HG03565 (cell line): Measurements from ENCODE around the gene RXRA.

Source experiments
- ATAC-seq: cut with Tn5 transposase; IDR thresholded peaks from one replicate; pipeline ENCODE4 v1.9.1; 2021; ENCODE audit warnings: mild to moderate bottlenecking, moderate library complexity; ENCODE audit not compliant: unreplicated experiment

The RXRA gene

DNA sequence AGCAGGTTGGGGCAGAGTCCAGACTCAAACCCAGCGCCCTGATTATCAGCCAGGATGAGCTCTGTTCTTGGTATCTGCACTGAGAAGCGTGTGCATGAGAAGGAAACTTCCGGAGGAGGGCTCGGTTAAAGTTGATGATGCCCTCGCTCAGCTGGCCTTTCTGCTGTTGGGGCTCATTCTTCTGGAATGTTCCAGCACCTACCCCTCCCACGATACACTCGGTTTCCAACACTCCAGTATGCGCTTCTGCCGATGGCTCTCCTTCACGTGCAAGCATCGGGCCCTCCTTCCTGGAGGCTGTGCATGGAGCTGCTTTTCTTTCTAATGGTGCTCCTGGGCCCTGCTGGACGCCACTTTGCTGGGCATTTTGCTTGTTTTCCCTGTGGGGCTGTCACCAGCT, 134.0 kb downstream of the RXRA start:
- no peak for ATAC-seq

DNA sequence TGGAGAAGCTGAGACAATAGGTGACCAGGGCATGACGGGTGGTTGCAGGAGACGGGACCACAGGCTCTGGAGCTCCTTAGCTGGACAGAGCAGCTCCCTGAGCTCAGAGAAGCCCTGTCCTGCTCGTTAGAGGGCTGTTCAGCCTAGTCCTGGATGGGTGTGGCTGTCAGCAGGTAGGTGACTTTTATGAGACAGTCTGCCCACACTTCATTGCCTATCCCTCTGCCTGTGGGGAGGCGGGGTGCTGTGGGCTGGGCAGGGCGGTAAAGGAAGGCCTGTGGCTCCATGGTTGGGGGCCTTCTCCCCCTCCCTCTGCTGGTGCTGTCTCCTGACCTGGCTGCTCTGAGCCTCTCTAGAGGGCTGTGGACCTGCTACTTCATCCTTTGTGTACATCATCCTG, 134.6 kb downstream of the RXRA start:
- no peak for ATAC-seq

DNA sequence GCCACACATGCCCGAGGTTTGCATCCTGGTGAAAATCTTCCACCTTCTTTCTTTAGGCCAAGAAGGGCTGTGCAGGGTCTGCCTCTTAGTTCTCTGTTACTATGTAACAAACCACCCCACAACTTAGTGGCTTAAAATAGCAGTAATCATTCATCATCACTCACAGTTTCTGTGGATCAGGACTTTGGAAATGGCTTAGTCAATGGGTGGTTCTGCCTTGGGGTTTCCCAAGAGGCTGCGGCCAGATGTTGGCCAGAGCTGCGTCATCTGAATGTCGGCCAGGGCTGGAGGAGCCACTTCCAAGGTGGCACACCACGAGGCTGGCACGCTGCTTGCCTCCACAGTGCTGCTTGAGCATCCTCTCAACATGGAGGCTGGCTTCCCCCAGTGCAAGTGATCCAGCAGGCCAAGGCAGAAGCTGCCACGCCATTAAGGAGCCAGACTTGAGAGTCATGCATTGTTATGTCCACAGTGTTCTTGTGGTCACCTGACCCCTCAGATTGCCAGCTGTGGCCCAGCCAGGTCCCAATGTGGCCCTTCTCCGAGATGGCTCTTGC, 135.2 kb downstream of the RXRA start:
- ATAC-seq: no peak

DNA sequence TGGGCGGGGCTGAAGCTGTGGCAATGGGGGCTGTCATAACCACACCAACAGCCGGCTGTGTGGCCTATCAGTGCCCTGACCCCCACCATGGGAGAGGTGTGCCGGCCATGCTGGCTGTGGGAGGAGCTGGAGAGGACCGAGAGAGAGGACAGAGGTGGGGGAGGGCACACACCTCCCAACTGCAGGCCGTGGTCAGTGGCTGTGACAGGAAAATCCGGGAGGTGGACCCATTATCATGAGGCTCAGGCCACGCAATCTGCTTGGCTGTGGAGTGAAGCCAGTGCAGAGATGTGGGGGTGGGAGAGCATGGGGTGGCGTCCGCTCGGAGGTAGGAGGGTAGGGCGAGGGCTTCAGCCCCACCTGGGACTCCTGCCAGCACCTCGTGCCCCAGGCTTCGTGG, 136.1 kb downstream of the RXRA start:
- ATAC-seq: no peak

DNA sequence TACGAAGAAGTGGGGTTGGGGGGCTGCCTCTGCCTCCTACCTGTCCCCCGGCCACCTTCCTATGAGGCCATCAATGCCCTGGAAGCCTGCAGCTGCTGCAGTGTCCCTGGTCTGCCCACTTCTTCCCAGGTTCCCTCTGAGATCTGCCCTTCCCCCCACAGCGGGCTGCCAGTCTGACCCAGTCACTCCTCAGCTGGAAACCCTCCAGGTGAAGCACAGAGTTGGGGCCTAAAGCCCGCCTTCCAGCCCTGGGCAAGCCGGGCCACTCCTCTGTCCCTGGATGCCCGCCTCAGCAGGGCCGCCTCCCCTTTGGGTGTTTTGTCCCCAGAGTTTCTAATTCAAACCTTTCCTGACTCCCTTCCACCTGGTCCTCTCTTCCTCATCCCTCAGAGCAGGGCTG, 137.0 kb downstream of the RXRA start:
- ATAC-seq: no peak

DNA sequence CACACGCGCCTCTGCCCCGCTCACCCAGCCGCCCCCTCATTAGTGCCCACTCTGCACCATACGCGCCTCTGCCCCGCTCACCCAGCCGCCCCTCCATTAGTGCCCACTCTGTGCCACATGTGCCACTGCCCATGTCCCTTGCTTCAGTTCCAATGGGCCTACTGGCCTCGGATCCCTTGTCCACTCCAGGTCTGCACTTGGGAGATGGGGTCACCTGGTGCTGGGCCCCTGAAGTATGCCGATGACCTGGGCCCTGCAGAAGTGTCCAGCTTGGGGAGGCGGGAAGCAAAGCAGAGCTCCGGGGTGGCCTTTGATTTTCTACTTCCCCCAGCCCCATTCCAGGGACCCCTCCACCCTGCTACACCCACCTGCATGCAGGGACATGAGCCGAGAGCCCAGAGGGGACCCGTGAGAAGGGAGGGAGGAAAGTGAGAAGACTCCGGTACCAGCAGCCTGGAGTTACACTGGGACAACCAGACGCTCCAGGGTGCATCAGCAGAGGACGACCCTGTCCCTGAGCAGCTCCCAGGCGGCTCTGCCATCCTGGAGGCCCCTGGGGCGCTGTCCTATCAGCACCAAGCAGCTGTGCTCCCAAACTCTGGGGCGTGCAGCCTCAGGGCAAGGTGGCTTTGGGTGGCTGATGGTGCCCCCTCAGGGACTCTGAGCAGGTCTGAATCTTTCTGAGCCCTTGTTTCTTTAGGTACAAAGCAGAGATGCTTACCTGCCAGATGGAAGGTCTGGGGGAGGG, 140.8 kb downstream of the RXRA start:
- no peak for ATAC-seq

DNA sequence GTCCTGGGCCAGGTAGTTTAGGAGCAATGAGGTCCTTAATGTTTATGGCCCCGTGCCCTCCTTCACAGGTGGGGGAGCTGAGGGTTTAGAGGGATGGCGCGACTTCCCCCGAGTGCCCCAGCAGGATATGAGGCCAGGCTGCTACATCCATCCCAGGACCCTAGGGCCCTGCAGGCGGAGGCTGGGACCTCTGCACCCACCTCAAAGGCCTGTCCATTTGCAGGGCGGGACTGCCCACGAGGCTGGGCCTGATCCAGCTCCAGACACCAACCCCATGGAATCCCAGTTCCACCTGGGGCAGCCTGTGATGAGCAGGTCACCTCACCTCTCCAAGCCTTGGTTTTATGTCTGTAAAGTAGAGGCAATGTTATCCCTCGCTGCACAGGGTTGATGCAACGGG, 142.1 kb downstream of the RXRA start:
- no peak for ATAC-seq

DNA sequence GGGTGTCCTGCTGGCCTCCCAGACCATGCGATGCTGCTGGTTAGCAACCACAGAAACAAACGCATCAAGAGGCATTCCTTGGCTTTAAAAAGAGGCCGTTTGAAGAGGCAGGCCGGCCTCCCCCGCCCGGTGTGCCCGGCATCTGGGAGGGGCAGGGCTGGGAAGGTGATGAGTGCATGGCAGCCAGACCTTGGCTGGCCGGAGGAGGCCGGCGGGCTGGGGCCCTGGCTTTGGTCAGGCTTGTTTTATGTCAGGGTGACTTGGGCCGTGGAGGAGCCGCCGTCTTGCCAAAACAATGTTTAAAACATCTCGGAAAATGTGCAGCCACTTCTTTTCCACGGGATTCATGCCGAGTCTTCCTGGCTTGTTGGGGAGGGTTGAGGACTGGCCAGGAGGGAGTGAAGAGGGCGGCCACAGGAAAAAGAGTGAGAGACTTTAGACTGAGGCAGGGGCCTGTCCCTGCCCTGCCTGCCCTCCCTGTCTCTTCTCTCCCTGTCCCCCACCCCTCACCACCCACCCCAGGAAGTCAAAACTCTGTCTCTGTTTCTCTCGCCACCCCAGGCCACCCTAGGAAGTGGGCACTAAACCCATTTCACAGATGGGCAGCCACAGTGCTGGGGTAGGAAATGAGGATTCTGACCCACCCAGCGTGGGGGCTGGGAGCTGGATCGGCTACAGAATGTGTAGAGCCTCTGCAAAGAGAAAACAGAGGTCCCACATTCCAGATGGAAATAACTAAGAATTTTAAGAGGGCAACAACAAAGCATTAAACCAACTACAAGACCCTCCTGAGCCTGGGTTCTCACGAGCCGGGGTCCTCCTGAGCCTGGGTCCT, 143.0 kb downstream of the RXRA start:
- no peak for ATAC-seq

DNA sequence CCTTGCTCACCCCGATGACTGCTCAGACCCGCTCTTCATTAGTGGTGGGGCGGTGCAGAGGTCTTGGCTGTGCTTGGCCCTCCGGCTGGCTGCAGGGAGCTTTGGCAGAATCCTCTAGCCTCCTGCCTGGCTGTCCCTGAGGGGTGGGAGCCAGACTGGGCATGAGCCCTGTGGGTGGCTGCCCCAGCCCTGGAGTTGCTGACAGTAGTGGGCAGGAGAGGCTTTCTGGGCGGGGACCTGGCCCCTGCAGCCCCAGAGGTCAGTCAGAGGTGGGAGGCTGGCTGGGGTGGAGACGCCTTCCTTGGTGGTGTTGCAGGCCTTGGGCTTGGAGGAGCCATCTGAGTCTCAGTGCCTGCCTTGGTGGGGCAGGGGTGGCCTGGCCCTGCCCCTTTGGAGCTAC, 146.0 kb downstream of the RXRA start:
- ATAC-seq: no peak

DNA sequence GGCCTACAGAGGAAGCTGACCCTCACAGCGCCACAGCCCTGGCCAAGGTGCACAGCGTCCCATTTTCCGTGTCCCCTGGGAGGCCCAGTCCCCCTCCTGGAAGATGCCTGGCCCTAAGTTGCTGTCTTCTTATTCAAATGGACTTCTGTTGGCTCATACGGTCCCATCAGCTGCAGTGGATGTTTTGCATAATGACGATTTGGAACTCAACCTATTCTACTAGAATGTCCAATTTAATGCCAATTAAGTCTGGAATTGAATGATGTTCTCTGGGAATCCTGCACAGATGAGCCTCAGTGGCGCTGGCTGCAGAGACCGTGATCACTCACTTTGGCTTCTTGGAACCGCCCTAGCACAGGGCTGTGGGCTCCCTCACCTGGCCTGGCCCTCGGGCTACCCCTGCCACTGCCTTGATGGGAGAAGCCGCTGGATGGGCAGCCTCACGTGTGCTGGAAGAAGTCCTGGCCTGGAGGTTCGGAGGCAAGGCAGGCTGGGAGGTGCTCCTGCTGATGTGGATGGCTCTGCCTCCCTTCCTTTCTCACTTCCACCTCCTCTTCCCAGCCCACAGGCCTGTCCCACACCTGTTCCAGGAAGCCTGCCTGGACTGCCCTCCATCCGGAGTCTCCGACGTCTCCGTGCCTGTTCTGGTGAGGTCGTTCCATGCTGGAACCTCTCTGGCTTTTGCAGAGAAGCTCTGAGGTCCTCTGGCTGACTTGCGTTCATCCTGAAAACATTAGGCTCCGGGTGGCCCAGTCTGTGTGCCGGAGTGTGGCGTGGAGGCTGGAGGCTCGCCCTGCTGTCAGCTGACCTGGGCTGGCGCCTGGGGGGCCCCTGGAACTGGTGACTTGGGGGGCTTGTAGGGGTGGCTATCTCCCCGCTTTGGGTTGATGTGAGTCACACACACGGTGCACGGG, 147.1 kb downstream of the RXRA start:
- ATAC-seq: no peak

DNA sequence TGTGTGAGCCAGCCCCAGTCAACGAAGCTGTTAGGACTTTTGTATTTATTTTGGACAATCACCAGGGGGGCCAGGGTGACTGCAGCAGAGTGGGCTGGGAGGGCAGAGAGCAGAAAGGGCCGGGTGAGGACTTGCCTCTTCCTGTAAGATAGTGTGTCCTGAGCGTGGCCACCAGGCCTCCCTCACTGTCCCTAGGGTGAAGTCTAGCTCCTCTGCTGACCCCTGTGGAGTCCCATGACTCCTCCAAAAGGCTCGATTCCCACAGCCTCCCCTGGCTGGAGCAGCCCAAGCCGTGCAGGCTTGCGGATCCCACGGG, 147.8 kb downstream of the RXRA start:
- no peak for ATAC-seq

DNA sequence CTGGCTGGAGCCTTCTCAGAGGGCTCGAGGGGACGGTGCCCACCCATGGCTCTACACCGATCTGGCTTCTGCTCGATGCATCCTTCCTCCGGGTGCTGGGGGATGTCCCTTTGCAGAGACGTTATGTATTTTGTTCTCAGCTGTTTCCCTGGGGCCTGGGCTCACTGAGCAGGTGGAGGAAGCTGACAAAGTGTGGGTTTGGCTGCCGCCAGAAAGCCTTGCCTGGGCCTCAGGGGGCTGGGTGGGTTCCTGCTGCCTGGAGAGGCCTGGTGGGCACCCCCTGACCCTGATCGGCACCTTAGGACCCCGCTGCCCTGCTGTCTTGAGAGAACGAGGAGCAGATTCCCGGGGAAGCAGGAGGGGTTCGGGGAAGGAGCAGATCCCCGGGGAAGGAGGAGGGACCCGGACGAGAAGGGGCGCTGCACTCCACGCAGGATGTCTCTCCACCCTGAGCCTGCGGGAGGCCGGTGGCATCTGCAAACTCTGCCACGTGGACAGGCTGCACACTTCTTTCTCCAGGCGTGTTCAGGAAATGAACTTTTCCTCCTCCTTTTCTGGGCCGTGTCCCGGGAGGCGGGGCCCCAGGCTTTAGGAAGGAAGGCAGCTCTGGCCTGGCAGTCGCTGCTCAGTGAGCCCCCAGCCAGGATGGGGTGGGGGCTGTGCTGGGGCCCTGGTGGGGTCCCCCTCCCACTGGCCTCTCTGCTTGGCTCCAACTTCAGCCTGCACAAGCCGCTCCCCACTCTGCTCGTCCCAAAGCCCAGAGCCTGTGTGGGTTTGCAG, 148.9 kb downstream of the RXRA start:
- no peak for ATAC-seq

DNA sequence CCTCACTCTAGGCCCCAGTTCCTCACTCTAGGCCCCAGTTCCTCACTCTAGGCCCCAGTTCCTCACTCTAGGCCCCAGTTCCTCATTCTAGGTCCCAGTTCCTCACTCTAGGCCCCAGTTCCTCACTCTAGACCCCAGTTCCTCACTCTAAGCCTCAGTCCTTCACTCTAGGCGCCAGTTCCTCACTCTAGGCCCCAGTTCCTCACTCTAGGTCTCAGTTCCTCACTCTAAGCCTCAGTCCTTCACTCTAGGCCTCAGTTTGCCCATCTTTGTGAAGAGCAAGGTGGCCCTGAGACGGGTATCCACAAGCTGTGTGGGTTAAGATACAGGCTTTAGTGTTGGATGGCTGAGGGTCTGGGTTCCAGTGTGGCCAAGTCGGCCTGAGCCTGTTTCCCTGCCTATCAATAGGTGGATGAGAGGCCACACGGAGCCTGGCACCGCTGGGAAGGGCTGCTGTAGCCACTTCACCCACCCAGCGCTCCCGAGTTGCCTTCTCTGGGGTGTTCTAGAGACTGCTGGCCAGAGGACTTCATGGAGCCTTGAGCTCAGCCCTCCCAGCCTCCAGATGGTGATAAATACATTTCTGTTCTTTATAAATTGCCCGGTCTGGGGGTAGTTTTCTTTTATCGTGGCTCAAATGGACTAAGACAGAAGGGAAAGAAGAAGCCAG, 150.2 kb downstream of the RXRA start:
- no peak for ATAC-seq

DNA sequence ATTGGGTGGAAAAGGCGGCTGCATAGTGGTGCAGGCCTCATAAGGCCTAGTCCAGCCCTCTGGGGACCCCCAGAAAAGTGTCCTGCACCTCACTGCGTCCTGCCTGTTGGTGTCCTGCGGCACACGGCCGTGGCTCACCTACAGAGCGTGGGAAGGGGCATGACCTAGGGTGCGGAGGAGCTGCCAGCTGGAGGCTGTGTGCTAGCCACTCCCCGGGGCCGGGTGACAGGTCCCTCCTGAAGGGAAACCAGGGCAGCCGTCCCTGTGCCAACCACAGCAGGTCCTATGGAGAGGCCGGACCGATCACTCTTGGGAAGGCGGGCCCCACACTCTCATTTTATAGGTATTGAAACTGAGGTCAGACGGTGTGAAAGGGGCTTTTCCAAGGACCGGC, 150.7 kb downstream of the RXRA start:
- ATAC-seq: no peak

DNA sequence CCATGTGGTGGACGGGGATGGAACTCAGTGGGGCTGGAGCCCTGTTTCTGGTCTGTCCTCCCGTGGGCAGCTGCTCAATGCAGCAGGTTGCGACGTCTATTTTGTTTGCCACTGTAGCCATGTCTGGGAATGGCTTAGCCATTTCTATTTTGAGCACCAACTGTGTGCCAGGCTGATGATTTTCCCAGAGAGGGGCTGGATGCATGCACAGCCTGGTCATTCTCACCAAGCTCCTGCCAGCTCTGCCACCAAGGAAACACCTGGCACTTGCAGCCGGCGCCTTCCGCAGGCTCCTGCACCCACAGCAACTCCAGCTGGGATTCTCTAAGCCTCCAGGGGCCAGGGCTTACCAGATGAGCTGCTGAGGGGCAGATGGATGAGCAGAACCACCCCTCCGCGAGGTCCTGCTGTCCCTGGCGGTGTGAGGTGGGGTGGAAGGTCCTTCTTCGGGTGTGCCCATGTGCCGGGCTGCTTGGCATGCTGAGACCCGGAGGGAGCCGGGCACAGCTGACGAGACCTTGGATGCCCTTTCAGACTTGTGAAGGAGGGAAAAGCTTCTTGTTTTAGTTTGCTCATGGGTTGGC, 151.2 kb downstream of the RXRA start:
- no peak for ATAC-seq

DNA sequence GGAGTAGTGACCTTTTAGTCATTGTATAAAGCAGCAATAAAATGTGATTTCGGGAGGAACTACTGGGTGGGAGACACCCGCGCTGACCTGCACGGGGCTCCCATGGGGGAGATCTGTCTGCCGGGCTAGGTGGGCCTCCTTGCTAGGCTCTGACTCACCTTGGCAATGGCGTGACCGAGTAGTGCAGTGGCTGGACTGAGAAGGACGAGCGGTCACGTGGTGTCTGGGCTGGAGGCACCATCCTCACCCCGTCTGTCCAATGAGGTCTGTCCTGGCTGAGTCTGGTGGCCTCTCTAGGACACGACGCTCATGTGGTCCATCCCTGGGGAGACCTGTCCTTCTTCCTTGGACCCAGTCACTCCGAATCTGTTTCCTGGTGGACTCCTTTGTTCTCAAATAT, 151.7 kb downstream of the RXRA start:
- no peak for ATAC-seq

DNA sequence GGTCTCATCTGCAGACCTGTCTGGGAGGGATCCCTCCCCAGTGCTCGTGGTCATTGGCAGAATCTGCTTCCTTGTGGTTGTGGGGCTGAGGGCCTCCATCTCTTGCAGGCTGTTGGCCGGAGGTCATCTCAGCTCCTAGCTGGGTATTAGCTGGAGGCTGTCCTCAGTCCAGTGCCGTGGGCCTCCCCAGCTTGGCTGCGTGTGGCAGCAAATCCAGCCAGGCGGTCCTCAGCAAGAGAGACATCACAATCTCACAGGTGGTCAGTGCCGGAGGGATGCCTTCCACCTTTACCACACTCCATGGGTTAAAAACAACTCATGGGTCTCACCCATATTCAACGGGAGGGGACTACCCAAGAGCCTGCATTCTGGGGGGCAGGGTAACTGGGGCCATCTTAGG, 155.5 kb downstream of the RXRA start:
- no peak for ATAC-seq

DNA sequence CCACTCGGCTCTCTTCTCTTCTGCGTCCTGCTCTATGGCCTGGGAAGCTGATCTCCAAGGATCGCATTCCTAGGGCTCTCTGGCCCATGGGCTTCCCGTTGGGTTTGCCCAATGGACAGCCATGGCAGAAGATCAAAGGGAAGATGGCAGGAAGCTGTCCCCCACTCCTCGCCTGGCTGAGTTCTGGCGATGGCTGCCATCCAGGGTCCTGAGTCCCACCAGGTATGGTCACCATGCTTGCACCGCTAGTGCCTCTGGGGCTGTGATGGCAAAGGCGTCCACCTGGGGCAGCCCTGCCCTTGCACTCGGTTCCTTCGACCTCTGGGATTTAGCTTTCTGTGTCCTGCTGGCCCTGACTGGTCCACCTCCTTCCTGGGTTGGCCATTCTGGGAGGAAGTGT, 156.0 kb downstream of the RXRA start:
- no peak for ATAC-seq

DNA sequence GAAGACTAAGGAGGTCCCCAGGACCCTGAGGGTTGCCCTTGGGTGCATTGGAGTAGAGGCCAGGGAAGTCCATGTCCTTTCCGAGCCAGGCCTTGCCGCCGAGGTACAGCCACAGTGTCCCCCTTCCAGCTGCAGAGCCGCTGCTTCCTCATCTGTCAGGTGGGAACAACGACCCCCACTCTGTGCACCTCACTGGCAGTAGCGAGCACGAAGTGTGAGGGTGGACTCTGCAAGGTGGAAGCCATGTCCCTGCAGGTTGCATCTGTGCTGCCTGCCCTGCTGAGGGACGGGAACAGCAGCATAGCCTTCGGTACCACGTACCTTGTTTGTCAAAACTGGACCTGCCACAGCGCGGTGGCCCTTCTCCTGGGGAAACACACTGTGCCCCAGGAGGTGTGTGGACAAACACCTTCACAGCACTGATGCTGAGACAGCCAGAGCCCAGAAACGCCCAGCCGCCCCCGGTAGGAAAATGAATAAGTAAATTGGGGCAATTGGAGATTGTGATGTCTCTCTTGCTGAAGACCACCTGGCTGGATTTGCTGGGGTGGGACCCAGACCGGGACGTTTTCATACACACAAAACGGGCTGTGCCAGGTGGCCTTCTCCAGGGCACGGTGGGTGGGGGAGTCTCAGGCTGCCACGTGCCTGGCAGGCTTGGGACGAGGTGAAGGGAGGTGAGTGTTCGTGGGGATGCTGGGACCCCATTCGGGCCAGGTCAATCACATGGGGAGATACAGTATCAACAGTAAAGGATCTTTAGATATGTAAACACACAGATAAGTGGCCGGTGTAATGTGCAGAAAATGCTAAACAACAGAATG, 157.3 kb downstream of the RXRA start:
- no peak for ATAC-seq
